Measurements from ENCODE around the gene F8.
A peak's percentile ranks its signal among the peaks of the same experiment; 100 is the strongest.

F8 gene

DNA sequence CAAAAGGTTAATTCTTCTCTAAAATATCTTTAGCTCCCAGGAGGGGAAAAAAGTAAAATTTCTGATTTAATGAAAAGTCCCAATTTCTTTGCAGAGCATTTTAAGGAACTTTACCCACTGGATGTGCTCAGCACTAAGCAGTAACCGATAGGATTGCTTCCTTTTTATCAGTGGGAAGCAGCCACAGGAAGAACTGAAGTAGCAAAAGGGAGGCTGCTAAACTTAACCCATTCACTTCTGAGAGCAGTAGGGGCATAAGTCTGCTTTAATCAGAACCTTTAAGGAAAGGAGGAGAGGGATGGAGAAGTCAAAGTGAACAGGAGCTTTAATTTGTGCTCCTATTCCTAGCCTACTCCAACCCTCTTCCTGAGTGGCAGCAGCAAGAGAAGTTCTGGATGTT lies at the start of gene F8:
Gene F8 (minus strand): TSS at position 139 of the 400 bp plus-strand sequence. CDS start 171 bp downstream, outside the sequence.
- DNase-seq, result no peak

DNA sequence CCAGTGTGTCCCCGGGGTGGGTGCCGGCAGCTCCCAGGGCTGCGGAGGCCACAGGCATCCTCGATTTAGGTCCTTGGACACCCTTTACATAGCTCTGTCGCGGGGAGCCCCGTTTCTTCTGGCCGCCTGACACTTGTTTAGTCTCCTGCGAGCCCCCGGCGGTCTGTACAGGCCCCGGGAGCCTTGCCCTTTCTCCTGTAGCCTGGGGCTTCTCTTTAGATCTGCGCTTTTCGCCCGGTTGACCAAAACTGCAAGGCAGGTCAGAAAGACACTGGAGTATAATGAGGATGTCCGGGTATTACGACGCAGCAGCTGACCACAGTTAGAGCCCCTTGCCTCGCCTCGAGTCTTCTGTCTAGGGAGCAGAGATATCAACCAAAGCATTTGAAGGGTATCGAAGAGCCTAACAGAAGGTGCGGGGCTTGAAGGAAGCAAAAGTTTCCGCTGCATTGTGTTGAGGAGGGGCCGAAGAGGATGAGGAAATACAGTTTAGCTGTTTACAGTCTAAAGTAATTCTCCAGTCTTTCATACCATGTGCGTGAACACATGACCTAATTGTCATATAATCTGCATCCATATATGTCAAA lies 49.3 kb upstream of the F8 start:
- no peak for DNase-seq

- DNase-seq, result peak; percentile 75
These were observed 48.6 kb upstream of the F8 start, which contains the start of the genes BRCC3, CMC4 and MTCP1 for GRCh38 chrX:155070975-155071693. Gene BRCC3, plus strand, starts transcription at chrX:155071508. Its CDS starts 20 bp downstream, at chrX:155071528. Gene CMC4, minus strand, starts transcription at chrX:155071136. Its CDS starts 7,113 bp downstream, at chrX:155064023. Gene MTCP1, minus strand, starts transcription at chrX:155071136. Its CDS starts 5,126 bp downstream, at chrX:155066010.

DNA sequence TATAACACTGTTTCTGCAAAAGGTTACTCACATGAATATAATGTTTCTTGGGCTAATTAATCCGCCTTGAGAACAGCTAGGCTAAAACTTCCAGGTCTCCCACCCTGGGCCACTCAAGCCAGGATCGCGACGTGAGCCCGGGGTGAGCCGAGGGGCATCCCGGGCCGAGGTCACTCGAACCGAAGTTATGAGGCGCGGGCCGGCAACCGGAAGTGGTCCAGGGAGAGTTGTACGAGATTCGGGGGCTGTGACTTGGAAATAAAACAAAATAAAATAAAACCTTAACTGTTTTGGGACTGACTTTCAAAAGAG lies 48.1 kb upstream of the F8 start:
- DNase-seq, result no peak

- DNase-seq, result peak; percentile 23
These were observed 47.5 kb upstream of the F8 start for GRCh38 chrX:155070038-155070437.

GRCh38 chrX:155069414-155069813 lies 46.9 kb upstream of the F8 start:
- DNase-seq, result no peak

DNA sequence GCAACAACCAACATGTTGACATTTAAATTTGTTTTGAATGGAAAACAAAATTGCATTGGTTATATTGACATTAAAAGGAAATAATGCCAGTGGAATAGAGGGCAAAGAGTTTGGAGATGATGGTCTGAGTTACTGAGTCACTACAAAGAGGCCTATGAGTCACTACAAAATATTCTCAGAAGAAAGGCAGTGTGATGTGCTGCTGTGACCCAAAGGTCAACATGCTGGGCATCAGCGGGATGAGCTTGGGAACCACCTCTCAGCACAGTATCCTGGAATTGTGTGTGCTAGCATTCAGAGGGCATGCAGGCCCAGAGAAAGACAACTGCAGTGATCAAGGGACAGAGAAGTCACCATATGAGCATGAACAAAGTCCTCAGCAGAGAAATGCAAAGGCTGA lies 45.6 kb upstream of the F8 start:
- DNase-seq, result no peak

DNA sequence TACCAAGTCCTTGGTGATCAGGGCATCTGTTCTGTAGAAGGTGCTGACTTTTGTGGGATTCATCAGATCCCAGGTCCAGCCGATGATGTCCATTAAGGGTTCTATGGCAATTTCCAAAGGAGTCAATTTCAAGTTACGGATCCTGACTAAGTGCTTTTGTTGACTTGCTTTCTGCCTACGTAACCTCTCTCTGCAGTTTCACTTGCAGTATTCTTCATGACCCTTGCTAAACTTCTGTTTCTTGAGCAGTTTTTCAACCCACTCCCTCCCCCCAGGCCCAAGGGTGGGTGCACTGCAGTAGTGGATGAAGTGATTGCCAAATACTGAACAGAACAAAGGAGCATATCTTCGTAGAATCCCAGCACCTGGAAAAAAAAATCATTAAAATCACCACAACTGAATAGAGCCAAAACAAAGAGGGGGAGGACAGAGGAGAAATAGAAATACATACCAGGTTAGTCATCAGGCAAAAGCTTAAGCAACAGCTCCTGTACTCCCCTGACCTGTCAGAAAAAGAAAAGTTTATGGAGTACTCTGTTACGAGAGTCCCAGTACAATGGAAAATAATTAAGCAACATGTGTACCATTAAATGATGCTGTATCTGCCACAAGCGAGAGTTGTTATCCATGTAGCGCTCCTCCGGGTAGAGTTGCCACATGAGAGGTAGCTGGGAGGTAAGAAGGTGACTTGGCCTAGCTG lies 42.7 kb upstream of the F8 start:
- no peak for DNase-seq

DNA sequence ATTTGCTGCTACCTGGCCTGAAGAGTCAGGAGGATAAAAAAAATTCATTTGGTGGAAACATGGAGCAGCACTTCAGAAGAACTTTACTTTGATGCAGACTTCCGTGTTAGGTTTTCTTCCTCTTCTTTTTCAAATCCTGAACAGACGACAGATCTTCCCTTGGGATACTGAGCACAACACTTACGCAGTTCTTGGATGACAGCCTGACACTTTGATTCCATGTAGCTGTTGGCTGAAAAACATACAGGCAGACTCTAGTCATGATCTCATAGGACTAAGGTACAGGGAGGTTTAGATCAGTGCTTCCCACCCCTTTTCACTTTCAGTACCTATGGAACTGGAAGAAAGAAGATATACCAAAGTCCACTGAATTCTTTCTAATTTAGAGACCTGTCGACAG lies 39.2 kb upstream of the F8 start:
- no peak for DNase-seq

GRCh38 chrX:155056877-155057792 lies 34.6 kb upstream of the F8 start:
- peak; percentile 52 for DNase-seq

DNA sequence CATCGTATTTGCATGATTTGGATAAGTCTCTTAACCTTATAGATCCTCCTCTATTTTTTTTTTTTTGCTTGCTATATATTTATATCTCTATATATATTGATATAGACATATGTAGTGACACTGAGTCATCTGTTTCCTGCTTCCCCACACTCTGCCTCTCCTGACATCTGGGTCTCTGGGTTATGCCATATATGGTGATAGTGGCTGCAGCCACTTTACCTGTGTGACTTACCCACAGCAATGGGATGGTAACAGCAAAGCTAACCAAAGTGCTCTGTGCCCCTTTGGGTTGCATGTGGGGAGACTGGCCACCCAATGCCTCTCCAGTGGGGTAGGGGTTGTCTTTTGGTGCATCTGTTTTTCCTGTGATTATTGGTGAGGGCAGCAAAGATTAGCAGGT lies 33.9 kb upstream of the F8 start:
- no peak for DNase-seq

DNA sequence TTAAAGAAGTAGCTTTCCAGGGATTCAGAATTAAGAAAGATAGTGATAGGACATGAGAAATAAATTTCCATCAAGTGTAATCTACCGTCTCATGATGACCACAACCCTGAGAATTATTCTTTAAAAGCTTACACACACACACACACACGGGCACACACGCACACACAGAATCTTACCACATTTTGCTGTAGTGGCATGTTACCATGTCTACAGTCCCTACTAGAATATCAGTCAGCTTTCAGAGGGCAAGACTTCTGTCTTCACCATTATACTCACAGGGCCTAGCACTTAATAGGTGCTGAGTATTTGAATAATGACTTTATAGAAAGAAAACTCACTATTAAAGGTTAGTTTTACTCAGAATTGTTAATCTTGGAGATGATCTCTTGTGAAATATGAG lies 33.0 kb upstream of the F8 start:
- no peak for DNase-seq

- no peak for DNase-seq
These were observed 31.7 kb upstream of the F8 start for GRCh38 chrX:155054255-155054654.

GRCh38 chrX:155053656-155054055 lies 31.1 kb upstream of the F8 start:
- DNase-seq, result no peak

DNA sequence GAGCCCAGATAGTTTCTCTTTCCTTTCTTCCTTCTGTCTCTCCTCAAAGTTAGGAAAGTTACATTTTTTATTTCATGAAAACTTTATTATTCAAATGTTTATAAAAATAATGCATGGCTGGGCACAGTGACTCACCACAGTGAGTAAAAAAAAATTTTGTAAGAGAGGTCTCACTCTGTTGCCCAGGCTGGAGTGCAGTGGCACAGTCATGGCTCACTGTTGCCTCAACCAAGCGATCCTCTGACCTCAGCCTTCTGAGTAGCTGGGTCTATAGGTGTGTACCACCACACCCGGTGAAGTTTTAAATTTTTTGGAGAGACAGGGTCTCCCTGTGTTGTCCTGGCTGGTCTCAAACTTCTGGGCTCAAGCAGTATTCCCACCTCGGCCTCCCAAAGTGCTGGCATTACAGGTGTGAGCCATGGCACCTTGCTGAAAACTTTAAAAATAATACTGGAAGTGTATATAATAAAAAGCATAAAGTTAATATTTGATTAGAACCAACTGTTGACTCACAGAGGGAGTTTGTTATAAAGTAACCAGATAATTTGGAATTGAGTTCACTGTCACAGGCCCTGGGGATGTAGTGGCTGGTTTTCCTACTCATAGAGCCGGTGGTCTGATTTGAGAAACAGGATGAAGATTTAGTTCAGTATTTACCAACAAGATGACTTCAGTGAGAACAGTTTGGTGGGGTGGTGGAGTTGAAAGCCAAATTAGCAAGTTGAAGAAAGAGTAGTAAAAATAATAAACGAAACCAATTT lies 30.4 kb upstream of the F8 start:
- DNase-seq, result no peak

GRCh38 chrX:155048977-155049619 lies 26.6 kb upstream of the F8 start:
- peak; percentile 8 for DNase-seq

DNA sequence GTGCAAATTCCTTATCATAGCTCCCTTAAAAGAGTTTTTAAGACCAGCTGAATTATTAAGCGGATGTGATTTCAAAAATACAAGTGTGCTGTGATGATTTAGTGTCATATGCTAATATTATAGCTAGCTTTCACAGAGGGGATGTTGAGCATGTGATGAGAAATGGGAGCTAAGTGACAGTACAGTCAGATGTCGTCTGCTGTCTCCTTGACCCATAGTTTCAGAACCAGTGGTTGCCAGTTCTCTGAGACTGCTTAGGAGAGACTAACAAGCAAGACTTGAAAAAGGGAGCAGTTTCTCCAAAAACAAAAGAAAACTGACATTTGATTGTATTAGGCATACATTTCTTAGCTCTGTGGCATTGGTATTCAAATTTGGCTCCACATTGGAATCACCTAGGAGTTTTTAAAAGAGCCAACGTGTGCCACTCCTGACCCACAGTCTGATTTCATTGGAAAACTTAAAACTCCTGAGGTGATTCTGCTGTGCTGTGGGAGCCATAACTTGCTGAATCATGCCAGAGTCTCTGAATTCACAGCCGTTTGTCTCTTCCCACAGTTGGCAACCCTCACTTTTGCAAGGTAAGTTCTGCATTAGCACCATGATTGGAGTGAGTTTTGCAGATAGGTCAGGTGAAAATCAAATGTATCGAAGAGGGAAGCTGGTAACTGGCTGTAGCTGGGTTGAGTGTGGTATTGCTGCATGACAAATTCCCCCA lies 24.4 kb upstream of the F8 start:
- DNase-seq, result no peak

- DNase-seq, result no peak
These were observed 23.7 kb upstream of the F8 start for GRCh38 chrX:155046129-155046810.

DNA sequence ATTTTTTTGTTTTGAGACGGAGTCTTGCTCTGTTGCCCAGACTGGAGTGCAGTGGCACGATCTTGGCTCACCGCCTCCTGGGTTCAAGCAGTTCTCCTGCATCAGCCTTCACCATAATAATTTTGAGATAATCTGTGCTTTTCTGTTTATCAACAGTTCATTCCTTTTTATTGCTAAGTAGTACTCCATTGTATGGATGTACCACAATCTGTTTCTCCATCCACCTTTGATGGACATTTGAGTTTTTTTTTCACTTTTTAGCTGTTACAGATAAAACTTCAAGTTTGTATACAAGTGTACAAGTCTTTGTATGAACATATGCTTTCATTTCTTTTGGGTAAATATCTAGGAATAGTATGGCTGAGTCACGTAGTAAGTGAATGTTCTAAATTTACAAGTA lies 13.2 kb upstream of the F8 start:
- DNase-seq, result no peak

GRCh38 chrX:155031657-155032056 lies 9.1 kb upstream of the F8 start:
- DNase-seq, result no peak

All from NCI-H748 treated with DMSO at 0.1 percent for 48 hours (cell line).